GM19328 (cell line): ENCODE data around the gene BFSP2.
A peak's percentile ranks its signal among the peaks of the same experiment; 100 is the strongest.
"Not testable (repeated sequence)": the region's sequence is repeated elsewhere in the genome, so short reads cannot be mapped to it uniquely, and the experiment has no call there.

Experiments used
- ATAC-seq: cut with Tn5 transposase; IDR thresholded peaks from one replicate; pipeline ENCODE4 v1.9.1; 2021; ENCODE audit warnings: mild to moderate bottlenecking, moderate library complexity; ENCODE audit not compliant: unreplicated experiment

The BFSP2 gene

GRCh38 chr3:133452641-133453319, 52.9 kb downstream of the BFSP2 start:
- no peak for ATAC-seq

DNA sequence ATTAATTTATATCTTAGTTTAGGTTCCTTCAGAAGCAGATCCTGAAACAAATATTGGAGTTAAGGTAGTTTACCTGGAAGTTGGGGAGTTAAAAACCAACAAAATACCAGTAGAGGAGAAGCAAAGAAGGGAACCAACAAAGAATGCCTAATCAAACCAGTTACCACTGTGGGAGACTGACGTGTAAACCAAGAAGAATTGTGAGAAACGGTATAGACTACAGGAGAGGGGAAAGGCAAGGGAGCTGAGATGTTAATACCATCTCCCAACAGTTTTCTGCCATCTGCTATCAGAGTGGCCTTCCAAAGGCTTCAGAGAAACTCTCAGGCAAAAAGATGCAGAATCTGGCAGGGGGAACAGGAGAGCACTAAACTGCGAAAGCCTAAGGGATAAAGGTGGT, 53.5 kb downstream of the BFSP2 start:
- no peak for ATAC-seq

DNA sequence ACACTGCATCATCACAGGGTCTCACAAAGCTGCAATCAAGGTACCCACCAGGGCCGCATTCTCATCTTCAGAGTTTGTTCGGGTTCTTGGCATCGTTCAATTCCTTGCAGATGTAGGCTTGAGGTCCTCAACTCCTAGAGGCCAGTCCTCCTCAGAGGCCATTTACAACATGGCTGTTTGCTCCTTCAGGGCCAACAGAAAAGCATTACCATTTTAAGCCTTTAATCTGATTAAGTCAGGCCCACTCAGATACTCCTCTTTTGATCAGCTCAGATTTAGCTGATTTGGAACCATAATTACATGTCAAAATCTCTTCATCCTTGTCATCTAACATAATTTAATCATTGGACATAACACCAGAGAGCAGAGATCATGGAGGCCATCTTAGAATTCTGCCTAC, 55.4 kb downstream of the BFSP2 start:
- no peak for ATAC-seq

GRCh38 chr3:133455960-133456359, 56.1 kb downstream of the BFSP2 start:
- ATAC-seq = no peak

DNA sequence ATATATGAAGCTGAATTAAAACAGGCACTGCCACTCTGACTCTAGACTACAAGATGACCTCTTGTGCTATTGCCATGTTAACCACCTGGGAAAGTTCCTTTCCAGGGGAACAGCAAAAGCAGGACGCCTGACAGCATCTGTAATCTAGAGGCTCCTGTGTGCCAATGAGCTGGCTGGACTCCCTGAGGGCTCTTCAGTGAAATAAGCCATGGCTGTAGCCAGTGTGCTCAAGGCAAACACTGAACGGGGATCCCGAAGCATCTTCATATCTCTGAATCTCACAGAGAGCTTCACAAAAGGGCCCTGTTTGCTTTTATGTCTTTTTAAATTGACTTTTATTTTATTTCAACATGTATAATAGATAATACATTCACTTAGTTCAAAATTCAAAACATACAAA, 57.2 kb downstream of the BFSP2 start:
- no peak for ATAC-seq

DNA sequence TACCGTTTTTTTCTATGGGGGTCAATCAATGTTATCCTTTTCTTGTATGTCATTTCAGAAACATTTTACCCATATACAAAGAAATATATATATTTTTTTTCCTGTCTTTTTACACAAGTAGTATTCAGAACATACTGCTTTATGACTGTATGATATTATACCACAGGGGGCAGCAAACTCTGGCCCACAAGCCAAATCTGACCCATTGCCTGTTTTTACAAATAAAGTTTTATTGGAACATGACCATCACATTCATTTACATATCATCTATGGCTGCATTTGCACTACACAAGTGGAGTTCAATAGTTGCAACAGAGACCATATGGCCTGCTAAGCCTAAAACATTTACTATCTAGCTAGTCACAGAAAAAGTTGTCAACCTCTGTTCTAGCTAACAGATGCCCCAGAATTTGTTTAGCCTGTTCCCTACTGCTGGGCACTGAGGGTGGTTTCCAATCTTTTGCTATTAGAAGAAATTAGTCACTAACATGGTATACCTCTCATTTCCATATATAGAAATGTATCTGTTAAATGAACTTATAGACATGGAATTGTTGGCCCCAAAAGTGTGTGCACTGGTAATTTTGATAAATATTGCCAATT, 57.7 kb downstream of the BFSP2 start:
- ATAC-seq = no peak

DNA sequence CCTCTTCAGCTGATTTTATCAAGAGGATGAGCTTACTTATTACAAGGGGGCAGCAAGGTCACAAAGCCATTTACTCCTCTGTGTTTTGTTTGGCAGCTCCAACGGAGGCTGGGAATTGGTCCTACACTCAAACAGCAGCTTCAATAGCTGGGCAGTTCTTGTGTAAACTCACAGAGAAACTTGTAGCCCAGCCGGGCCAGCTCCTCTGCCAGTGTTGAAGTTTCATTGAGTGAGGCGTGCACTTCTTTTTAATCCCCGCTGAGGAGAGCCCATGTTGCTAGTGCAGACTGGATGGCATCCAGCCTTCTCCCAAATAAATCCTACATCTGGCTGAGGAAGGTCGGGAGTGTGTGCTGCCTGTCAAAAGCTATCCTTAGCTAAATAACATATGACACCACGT, 59.5 kb downstream of the BFSP2 start:
- ATAC-seq = no peak

DNA sequence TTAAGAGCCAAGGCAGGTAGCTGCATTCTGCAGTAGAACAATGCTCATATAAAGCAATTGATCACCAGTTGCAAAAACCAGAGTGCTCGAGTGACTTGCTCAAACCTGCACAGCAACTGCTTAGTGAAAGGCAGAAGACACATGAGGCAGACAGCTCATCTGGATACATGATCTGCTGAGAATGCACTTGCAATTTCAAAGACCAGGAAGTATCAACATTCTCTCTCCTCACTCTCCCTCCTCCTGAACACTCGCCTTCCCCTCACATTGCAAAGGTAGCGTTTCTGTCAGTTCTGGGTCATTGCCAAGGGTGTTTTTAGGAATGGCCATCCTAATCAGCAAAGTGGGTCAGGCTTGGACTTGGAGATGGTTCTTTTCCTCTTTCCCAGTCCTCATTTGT, 61.0 kb downstream of the BFSP2 start:
- no peak for ATAC-seq

- ATAC-seq = no peak
Observed at GRCh38 chr3:133461291-133461690, 61.4 kb downstream of the BFSP2 start.

GRCh38 chr3:133463347-133463860, 63.5 kb downstream of the BFSP2 start:
- no peak for ATAC-seq

- no peak for ATAC-seq
Observed at GRCh38 chr3:133464573-133464972, 64.7 kb downstream of the BFSP2 start.

DNA sequence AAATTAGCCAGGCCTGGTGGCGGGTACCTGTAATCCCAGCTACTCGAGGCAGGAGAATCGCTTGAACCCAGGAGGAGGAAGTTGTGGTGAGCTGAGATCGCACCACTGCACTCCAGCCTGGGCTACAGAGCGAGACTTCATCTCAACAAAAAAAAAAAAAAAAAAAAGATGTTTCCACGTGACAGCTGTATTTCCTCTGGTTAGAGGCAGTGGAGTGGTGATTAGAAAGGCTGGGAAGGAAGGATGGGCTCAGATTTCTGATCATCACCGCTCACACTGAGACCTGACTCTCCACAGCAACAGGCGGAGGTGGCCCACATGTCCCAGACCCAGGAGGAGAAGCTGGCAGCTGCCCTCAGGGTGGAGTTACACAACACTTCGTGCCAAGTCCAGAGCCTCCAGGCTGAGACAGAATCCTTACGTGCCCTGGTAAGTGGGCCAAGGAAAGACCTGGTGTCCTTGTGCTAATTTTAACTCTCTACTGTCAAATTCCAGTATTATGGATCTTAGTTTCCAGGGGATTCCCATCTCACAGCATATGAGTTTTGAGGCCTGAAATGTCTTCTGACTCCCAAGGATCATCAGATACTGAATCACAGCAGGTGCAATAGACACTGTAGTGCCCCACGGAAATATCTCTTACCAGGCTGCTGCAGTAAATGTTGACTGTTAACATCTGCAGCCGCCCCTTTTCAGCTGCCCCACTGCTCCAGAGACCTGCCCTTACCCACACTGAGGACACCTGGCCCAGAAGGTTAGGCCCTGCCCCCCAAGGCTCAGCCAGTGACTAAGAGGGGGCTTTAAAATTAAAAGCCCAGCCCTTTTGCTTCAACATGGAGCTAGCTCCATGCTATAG, 66.9 kb downstream of the BFSP2 start:
- peak; percentile 40 for ATAC-seq

GRCh38 chr3:133467780-133468179, 67.9 kb downstream of the BFSP2 start:
- ATAC-seq = no peak

GRCh38 chr3:133468251-133468721, 68.4 kb downstream of the BFSP2 start:
- no peak for ATAC-seq

GRCh38 chr3:133469140-133469731, 69.4 kb downstream of the BFSP2 start:
- ATAC-seq = no peak

DNA sequence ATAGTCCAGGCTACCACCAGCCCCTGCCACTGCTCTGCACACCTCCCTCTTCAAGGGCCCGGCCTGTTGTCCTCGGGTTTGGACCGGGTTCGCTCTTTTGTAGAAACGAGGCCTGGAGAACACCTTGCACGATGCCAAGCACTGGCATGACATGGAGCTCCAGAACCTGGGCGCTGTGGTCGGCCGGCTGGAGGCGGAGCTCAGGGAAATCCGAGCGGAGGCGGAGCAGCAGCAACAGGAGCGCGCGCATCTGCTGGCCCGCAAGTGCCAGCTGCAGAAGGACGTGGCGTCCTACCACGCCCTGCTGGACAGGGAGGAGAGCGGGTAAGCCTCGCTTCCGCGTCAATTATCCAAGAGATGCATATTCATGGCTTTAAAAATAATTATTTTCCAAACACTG, 72.4 kb downstream of the BFSP2 start:
- no peak for ATAC-seq

DNA sequence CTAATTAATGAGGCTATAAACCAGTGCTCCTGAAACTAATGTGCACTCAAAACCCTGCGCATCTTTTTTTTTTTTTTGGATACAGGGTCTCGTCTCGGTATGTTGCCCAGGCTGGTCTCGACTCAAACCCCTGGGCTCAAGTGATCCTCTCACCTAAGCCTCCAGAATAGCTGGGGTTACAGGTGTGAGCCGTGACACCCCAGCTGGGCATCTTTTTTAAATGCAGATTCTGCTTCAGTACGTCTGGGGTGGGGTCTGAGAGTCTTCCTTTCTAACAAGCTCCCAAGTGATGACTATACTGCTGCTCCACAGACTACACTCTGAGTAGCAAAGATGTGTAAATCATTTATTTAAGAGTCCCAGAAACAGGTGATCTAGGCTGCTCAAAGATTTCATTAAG, 73.0 kb downstream of the BFSP2 start:
- ATAC-seq = no peak

DNA sequence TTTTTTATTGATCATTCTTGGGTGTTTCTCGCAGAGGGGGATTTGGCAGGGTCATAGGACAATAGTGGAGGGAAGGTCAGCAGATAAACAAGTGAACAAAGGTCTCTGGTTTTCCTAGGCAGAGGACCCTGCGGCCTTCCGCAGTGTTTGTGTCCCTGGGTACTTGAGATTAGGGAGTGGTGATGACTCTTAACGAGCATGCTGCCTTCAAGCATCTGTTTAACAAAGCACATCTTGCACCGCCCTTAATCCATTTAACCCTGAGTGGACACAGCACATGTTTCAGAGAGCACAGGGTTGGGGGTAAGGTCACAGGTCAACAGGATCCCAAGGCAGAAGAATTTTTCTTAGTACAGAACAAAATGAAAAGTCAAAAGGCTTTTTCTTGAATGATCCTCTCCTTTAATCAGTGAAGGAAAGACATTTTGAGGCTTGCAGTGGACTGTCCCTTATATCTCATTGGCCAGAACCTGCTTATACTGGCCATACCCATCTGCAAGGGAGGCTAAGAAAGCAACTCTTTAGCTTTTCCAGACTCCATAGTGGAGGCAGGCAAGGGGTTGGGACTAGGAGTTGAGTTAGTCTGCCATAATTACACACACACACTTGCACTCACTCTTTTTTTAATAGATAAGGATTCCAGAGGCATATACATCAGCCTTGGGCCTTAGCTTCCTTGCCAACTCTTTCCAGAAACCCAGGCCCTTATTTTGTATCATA, 73.8 kb downstream of the BFSP2 start:
- not testable (repeated sequence) for ATAC-seq

DNA sequence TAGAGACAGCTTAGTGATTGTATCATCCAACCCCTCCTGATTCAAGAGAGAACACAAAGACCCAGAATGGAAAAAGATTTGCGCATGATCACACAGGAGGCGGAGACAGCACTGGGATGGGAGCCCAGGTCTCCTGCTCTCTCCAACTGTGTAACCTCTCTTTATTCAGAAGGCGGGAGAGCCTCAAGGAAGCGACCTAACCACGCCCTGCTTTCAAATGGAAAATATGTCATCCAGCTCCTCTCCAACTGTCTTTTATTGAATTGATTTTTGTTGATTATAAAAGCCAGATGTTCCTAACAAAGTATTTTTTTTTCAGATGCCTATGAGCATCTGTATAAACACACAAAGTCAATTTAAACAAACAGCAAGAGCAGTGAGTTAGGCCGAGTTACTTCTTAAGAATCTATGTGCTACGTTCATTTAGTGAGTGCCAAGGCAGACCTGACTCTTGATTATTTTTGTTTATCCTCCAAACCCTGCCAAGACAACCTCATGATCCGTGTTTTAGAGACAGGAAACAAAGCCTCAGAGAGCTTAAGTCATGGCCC, 74.5 kb downstream of the BFSP2 start:
- no peak for ATAC-seq

DNA sequence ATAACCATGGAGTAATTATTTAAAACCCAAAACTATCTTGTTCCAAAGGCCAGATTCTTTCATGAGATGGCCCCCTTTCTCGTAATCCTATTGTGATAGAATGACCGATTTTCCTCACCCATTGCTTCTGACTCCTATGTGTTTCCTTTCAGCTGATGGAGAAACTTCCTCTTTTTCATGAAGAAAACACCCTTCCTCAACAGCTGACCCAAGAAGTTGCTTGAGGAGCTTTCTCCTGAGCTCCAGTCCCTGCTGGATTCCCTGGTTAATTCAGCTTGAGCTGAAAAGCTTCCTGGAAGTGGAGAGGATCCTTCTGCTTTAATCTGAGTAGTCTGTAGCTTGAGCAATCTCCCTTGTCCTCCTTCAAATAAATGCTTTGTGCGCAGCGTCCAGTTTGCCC, 75.0 kb downstream of the BFSP2 start:
- ATAC-seq = no peak
